ENCODE data around the gene PIAS1. TPM values are rescaled to one million over a fixed set of nuclear protein-coding genes. Genes with fewer than 3 reads are reported as not detected.

PIAS1 gene
- total RNA-seq, 1 experiment from 2014 or later = 25.9 TPM

DNA sequence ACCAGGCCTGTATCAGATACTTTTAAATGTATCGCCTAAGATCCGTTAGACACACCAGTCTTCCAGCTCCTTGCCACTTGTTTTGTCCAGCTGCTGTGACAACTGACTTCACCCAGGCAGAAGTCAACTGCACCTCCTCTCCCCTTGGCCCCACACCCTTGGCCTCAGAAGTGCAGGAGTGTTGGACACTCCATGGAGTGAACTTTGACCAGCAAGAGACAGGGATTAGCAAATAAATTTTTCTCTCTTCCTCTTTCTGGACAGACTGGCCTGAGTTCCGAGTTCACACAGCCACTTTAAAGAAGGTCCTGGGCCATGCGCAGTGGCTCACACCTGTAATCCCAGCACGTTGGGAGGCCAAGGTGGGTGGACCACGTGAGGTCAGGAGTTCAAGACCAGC is 178.3 kb downstream of the PIAS1 start:
- Histone ChIP-seq H3K27me3 (ENCODE audit: insufficient read depth, low read length) (no peaks in the 10 kb centered on the region), H2AFZ (ENCODE audit: low read depth, low read length, poor library complexity, severe bottlenecking) (no peak overlapping the region), H3K36me3 (ENCODE audit: control insufficient read depth in 1 of 2, insufficient read depth in 2 of 2, low read length in 2 of 2) (no peaks in the 10 kb centered on the region), H3K9me3 (ENCODE audit: control insufficient read depth in 1 of 2, insufficient read depth in 1 of 2, low read depth in 1 of 2, low read length in 2 of 2) (no peaks in the 10 kb centered on the region), H3K27ac (ENCODE audit: low read depth, low read length) (no peak overlapping the region), H3K79me2 (ENCODE audit: insufficient read depth, low read length) (peaks cover 19% of the 10 kb centered on the region), H3K4me3 (replicated peaks in 1 of 2; ENCODE audit: low read depth in 1 of 2, low read length in 2 of 2) (no peak overlapping the region), H4K20me1 (ENCODE audit: insufficient read depth) (no peaks in the 10 kb centered on the region), H3K9ac (ENCODE audit: low read length) (no peak overlapping the region), H3K9me2 (ENCODE audit: insufficient read depth) (no peaks in the 10 kb centered on the region), H3K4me1 (ENCODE audit: control insufficient read depth in 1 of 2, insufficient read depth in 2 of 2, low read length in 2 of 2) (peaks cover 10 to 28% of the 10 kb centered on the region in 2 experiments; a peak in 3 of 4 replicates), H3K4me2 (ENCODE audit: low read length) (no peak overlapping the region)
- ATAC-seq (no peak), DNase-seq (ENCODE audit: low read depth, low spot score) (no peak)
- RAD21 ChIA-PET (ENCODE audit: low non-redundant PET in 1 of 2, low total read pairs in 2 of 2, uncharacterized antibody in 2 of 2, unreplicated experiment in 2 of 2) = no interaction called here
- POLR2A ChIA-PET = interaction anchor here (1.3 kb wide), 1 partner anchor 12 kb away, joined by 4 read pairs; no protein-coding TSS in a partner anchor
- BruUV-seq (replicated peaks) = no TSS peak
- TF ChIP-seq, protein P1, sequence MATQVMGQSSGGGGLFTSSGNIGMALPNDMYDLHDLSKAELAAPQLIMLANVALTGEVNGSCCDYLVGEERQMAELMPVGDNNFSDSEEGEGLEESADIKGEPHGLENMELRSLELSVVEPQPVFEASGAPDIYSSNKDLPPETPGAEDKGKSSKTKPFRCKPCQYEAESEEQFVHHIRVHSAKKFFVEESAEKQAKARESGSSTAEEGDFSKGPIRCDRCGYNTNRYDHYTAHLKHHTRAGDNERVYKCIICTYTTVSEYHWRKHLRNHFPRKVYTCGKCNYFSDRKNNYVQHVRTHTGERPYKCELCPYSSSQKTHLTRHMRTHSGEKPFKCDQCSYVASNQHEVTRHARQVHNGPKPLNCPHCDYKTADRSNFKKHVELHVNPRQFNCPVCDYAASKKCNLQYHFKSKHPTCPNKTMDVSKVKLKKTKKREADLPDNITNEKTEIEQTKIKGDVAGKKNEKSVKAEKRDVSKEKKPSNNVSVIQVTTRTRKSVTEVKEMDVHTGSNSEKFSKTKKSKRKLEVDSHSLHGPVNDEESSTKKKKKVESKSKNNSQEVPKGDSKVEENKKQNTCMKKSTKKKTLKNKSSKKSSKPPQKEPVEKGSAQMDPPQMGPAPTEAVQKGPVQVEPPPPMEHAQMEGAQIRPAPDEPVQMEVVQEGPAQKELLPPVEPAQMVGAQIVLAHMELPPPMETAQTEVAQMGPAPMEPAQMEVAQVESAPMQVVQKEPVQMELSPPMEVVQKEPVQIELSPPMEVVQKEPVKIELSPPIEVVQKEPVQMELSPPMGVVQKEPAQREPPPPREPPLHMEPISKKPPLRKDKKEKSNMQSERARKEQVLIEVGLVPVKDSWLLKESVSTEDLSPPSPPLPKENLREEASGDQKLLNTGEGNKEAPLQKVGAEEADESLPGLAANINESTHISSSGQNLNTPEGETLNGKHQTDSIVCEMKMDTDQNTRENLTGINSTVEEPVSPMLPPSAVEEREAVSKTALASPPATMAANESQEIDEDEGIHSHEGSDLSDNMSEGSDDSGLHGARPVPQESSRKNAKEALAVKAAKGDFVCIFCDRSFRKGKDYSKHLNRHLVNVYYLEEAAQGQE (IDR thresholded peaks at IDR 0.05; ENCODE audit: low read depth) = no peak
- TF ChIP-seq CEBPB (IDR thresholded peaks at IDR 0.05; ENCODE audit: low read depth) (no peak), RAD21 (IDR thresholded peaks at IDR 0.05; ENCODE audit: low read depth) (no peak), ZFX (IDR thresholded peaks at IDR 0.05) (no peak), POLR2AphosphoS5 (IDR thresholded peaks at IDR 0.05; ENCODE audit: low read depth, low read length) (no peak), SRF (IDR thresholded peaks at IDR 0.05; ENCODE audit: low read depth) (no peak), SIN3A (IDR thresholded peaks at IDR 0.05; ENCODE audit: low read depth) (no peak), EZH2phosphoT487 (IDR thresholded peaks at IDR 0.05; ENCODE audit: borderline replicate concordance) (no peak), CBX3 (IDR thresholded peaks at IDR 0.05; ENCODE audit: low read depth) (no peak), SP1 (IDR thresholded peaks at IDR 0.05; ENCODE audit: low read depth) (no peak), POLR2A (IDR thresholded peaks at IDR 0.05; ENCODE audit: borderline replicate concordance, extremely low read depth, insufficient read depth, insufficient read length) (no peak), YY1 (IDR thresholded peaks at IDR 0.05; ENCODE audit: extremely low read depth, insufficient replicate concordance, low read depth, low read length) (no peak), EZH2 (IDR thresholded peaks at IDR 0.05) (no peak)
- TF ChIP-seq, protein P2, sequence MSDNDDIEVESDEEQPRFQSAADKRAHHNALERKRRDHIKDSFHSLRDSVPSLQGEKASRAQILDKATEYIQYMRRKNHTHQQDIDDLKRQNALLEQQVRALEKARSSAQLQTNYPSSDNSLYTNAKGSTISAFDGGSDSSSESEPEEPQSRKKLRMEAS (IDR thresholded peaks at IDR 0.05) = no peak
- CTCF ChIA-PET = no interaction called here
- intact Hi-C loops (cut with micrococcal nuclease) = no loop called here

Measured in HCT116 (cell line).